Endodermal cell (in vitro differentiated cells): ENCODE measurements around the gene HAPSTR1. TPM values are rescaled to one million over a fixed set of nuclear protein-coding genes. Genes with fewer than 3 reads are reported as not detected.

ENCODE experiments used
- DNase-seq: peaks from one replicate; pipeline ENCODE4 v3.0.0-alpha.2; 2017
- H3K27ac ChIP-seq: 2 replicates; pipeline ENCODE4 v1.5.1; 2013; ENCODE audit warnings: mild to moderate bottlenecking, low read depth, low read length, moderate library complexity
- H3K27me3 ChIP-seq: 2 replicates; pipeline ENCODE4 v1.6.1; 2013; ENCODE audit warnings: mild to moderate bottlenecking, low read length, moderate library complexity; ENCODE audit not compliant: insufficient read depth, control insufficient read depth, poor library complexity, severe bottlenecking
- H3K36me3 ChIP-seq: 2 replicates; pipeline ENCODE4 v1.7.0; 2013; ENCODE audit warnings: mild to moderate bottlenecking, low read length, moderate library complexity; ENCODE audit not compliant: control insufficient read depth, insufficient read depth
- H3K4me1 ChIP-seq: one replicate; pipeline ENCODE4 v1.7.0; 2013; ENCODE audit warnings: low read length; ENCODE audit not compliant: control insufficient read depth, insufficient read depth
- H3K4me3 ChIP-seq: 2 replicates; pipeline ENCODE4 v1.5.1; 2013; ENCODE audit warnings: mild to moderate bottlenecking, low read length, moderate library complexity
- H3K9ac ChIP-seq: 2 replicates; pipeline ENCODE4 v1.6.1; 2013; ENCODE audit warnings: mild to moderate bottlenecking, low read length, moderate library complexity; ENCODE audit not compliant: poor library complexity, severe bottlenecking; ENCODE audit errors: extremely low read depth
- H3K9me3 ChIP-seq: 2 replicates; pipeline ENCODE4 v1.6.1; 2013; ENCODE audit warnings: mild to moderate bottlenecking, low read length, moderate library complexity; ENCODE audit not compliant: control insufficient read depth
- H3K27ac Mint-ChIP-seq: 2 replicates; pipeline ENCODE4 v1.8.0; 2020; ENCODE audit warnings: mixed read lengths
- H3K27me3 Mint-ChIP-seq: 2 replicates; pipeline ENCODE4 v1.8.0; 2021; ENCODE audit warnings: mild to moderate bottlenecking, mixed read lengths; ENCODE audit not compliant: insufficient read depth
- H3K36me3 Mint-ChIP-seq: 2 replicates; pipeline ENCODE4 v1.8.0; 2020; ENCODE audit warnings: low read depth, mixed read lengths
- H3K4me1 Mint-ChIP-seq: 2 replicates; pipeline ENCODE4 v1.8.0; 2020; ENCODE audit warnings: mixed read lengths
- H3K4me3 Mint-ChIP-seq: 2 replicates; pipeline ENCODE4 v1.8.0; 2020; ENCODE audit warnings: mild to moderate bottlenecking, moderate library complexity, mixed read lengths
- H3K9me3 Mint-ChIP-seq: 2 replicates; pipeline ENCODE4 v1.8.0; 2020; ENCODE audit warnings: mild to moderate bottlenecking, mixed read lengths
- CTCF ChIP-seq: fragments of 200-600 bp; sonication (generic); conservative IDR thresholded peaks from 2 replicates; pipeline ENCODE4 v1.5.0; 2021; ENCODE audit warnings: antibody characterized with exemption, mild to moderate bottlenecking
- WGBS, 2 experiments: methylation state at CpG; one replicate each; pipeline versions ENCODE4 v1.1.5 to v1.1.7; 2013; ENCODE audit warnings: missing lambda C conversion rate in 2 of 2, mixed read lengths in 1 of 2; ENCODE audit not compliant: insufficient coverage in 1 of 2, insufficient read length in 1 of 2; 5-methylcytosine and 5-hydroxymethylcytosine counted together
- total RNA-seq, 2 donors: library from RNA; stranded (reverse); fragmentation: NEBNext Ultra II Directional in 1 of 2; extraction: Animal tissue kit (Norgen Biotek cat#: 25700) in 1 of 2; gene quantifications; 2 replicates in 1 of 2; 3 replicates in 1 of 2; pipeline ENCODE4 v1.2.1, GENCODE V29; 2021

The HAPSTR1 gene
- total RNA-seq, 2 donors from 2014 or later = 60.9 to 68.5 TPM

- Mint-ChIP-seq H3K27me3 (no peaks in the 10 kb centered on the region), H3K4me3 (peak overlapping the region; percentile 91), H3K27ac (peak overlapping the region; percentile 86), H3K4me1 (peaks cover 55% of the 10 kb centered on the region), H3K9me3 (no peaks in the 10 kb centered on the region), H3K36me3 (peaks cover 61% of the 10 kb centered on the region)
- Histone ChIP-seq H3K27ac (no peak overlapping the region), H3K9me3 (no peaks in the 10 kb centered on the region), H3K36me3 (peaks cover 74% of the 10 kb centered on the region), H3K9ac (no peak overlapping the region), H3K27me3 (no peaks in the 10 kb centered on the region), H3K4me1 (peaks cover 10% of the 10 kb centered on the region), H3K4me3 (peak overlapping the region; percentile 88)
- no peak for DNase-seq
- WGBS, 2 experiments = 56 to 100% methylated on average over 1 of the region's 1 CpG
- no peak for TF ChIP-seq CTCF
Measured at GRCh38 chr16:9095656-9096397, 4.4 kb downstream of the HAPSTR1 start.

- TF ChIP-seq CTCF = no peak
- peaks cover 68% of the 10 kb centered on the region for H3K36me3 Mint-ChIP-seq
- 90 to 98% methylated on average over 1 to 2 of the region's 2 CpGs for WGBS, 2 experiments
- no peak overlapping the region for H3K27ac ChIP-seq
- H3K9ac ChIP-seq = no peak overlapping the region
- H3K4me3 Mint-ChIP-seq = peak overlapping the region; percentile 91
- no peak overlapping the region for H3K27ac Mint-ChIP-seq
- no peaks in the 10 kb centered on the region for H3K27me3 ChIP-seq
- peak overlapping the region; percentile 88 for H3K4me3 ChIP-seq
- H3K36me3 ChIP-seq = peaks cover 80% of the 10 kb centered on the region
- no peaks in the 10 kb centered on the region for H3K27me3 Mint-ChIP-seq
- DNase-seq = peak; percentile 10
- H3K9me3 ChIP-seq = no peaks in the 10 kb centered on the region
- peaks cover 59% of the 10 kb centered on the region for H3K4me1 Mint-ChIP-seq
- peaks cover 10% of the 10 kb centered on the region for H3K4me1 ChIP-seq
- H3K9me3 Mint-ChIP-seq = no peaks in the 10 kb centered on the region
Measured at GRCh38 chr16:9096416-9096952, 5.0 kb downstream of the HAPSTR1 start.

DNA sequence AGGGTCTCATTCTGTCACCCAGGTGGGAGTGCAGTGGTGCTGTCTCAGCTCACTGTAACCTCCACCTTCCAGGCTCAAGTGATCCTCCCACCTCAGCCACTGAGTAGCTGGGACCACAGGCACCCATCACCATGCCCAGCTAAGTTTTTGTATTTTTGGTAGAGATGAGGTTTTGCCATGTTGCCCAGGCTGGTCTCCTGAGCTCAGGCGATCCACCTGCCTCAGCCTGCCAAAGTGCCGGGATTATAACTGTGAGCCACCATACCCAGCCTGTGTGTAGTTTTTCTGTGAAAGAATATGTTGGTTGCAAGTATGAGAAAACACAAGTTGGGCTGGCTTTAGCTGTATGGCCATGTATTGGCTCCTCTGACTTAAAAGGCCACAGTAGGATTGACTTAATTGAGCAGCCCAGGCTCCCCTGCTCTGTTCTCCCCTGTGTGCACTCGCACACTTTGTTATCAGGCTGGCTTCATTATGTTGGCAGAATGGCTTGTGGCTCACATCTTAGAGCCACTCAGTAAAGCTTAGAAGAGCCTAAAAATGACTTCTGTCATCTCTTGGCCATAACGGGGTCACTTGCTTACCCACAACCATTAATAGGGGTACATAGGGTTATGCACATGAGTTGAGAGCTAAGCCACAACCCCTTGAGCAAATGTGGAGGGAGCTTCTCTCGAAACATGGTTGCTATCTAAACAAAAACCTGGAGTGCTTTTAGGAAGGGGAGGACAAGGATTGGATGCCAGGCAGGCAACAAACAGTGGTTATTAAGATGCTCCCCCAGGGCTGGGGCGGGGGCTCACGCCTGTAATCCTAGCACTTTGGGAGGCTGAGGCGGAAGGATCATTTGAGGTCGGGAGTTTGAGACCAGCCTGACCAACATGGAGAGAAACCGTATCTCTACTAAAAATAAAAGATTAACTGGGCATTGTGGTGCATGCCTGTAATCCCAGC lies 6.1 kb downstream of the HAPSTR1 start:
- Mint-ChIP-seq H3K4me3 (peak overlapping the region; percentile 21), H3K27me3 (no peaks in the 10 kb centered on the region), H3K36me3 (peaks cover 77% of the 10 kb centered on the region), H3K27ac (peak overlapping the region; percentile 74), H3K4me1 (peaks cover 66% of the 10 kb centered on the region), H3K9me3 (no peaks in the 10 kb centered on the region)
- TF ChIP-seq CTCF = no peak
- WGBS, 2 experiments = 86 to 95% methylated on average over 10 of the region's 10 CpGs
- H3K4me3 ChIP-seq = no peak overlapping the region
- no peaks in the 10 kb centered on the region for H3K9me3 ChIP-seq
- peak; percentile 30 for DNase-seq
- H3K36me3 ChIP-seq = peaks cover 90% of the 10 kb centered on the region
- peaks cover 10% of the 10 kb centered on the region for H3K4me1 ChIP-seq
- no peaks in the 10 kb centered on the region for H3K27me3 ChIP-seq
- no peak overlapping the region for H3K27ac ChIP-seq
- no peak overlapping the region for H3K9ac ChIP-seq
